PC-9 (cell line): ENCODE results near the gene KLF13. TPM values are rescaled to one million over a fixed set of nuclear protein-coding genes. Genes with fewer than 3 reads are reported as not detected.

Experiments
- BruUV-seq: library from RNA; stranded (reverse); fragments of 400-500 nt; replicated peaks from 2 replicates; lab custom pipeline; 2021; lab: Mats Ljungman, UMichigan
- CTCF ChIA-PET: fragments of 300-600 bp; sonication (Branson Sonifier 250); formaldehyde crosslinking; loops from one replicate; lab custom pipeline; 2022; ENCODE audit warnings: antibody characterized with exemption; lab: Charles Lee
- POLR2A ChIA-PET: fragments of 300-600 bp; sonication (Branson Sonifier 250); formaldehyde crosslinking; loops from one replicate; lab custom pipeline; 2022; ENCODE audit warnings: antibody characterized with exemption; ENCODE audit not compliant: unreplicated experiment; lab: Charles Lee
- DNase-seq, 2 experiments: peaks; one replicate each; pipeline versions ENCODE4 v3.0.0 to v3.0.0-alpha.2; 2015 to 2022; ENCODE audit warnings: mixed read lengths in 1 of 2
- H2AFZ ChIP-seq: fragments of 200-600 bp; sonication (generic); 2 replicates; pipeline ENCODE4 v1.8.1; 2017; ENCODE audit warnings: antibody characterized with exemption
- H3F3A ChIP-seq: fragments of 200-600 bp; sonication (generic); 2 replicates; pipeline ENCODE4 v1.8.1; 2017; ENCODE audit warnings: antibody characterized with exemption, mild to moderate bottlenecking, low read depth; ENCODE audit not compliant: insufficient read depth
- H3K27ac ChIP-seq: fragments of 200-600 bp; sonication (generic); 2 replicates; pipeline ENCODE4 v1.6.1; 2016; ENCODE audit warnings: mixed run types
- H3K27me3 ChIP-seq: fragments of 200-600 bp; sonication (generic); 2 replicates; pipeline ENCODE4 v1.6.1; 2016; ENCODE audit warnings: low read depth, mixed run types; ENCODE audit not compliant: insufficient read depth
- H3K36me3 ChIP-seq: fragments of 200-600 bp; sonication (generic); 2 replicates; pipeline ENCODE4 v1.6.1; 2016; ENCODE audit warnings: low read depth, mixed run types
- H3K4me1 ChIP-seq: fragments of 200-600 bp; sonication (generic); replicated peaks from 2 replicates; pipeline ENCODE4 v1.6.1; 2016; ENCODE audit warnings: mixed run types; ENCODE audit not compliant: insufficient read depth
- H3K4me2 ChIP-seq: fragments of 200-600 bp; sonication (generic); 2 replicates; pipeline ENCODE4 v1.6.1; 2017; ENCODE audit warnings: mixed run types
- H3K4me3 ChIP-seq: fragments of 200-600 bp; sonication (generic); 2 replicates; pipeline ENCODE4 v1.6.1; 2016; ENCODE audit warnings: mixed run types
- H3K79me2 ChIP-seq: fragments of 200-600 bp; sonication (generic); 2 replicates; pipeline ENCODE4 v1.6.1; 2017; ENCODE audit warnings: low read depth, mixed run types
- H3K9me2 ChIP-seq: fragments of 200-600 bp; sonication (generic); 2 replicates; pipeline ENCODE4 v1.8.1; 2017; ENCODE audit warnings: mild to moderate bottlenecking; ENCODE audit not compliant: insufficient read depth
- H3K9me3 ChIP-seq: fragments of 200-600 bp; sonication (generic); 2 replicates; pipeline ENCODE4 v1.8.1; 2016; ENCODE audit warnings: low read depth; ENCODE audit not compliant: insufficient read depth
- H4K20me1 ChIP-seq: fragments of 200-600 bp; sonication (generic); 2 replicates; pipeline ENCODE4 v1.8.1; 2017; ENCODE audit not compliant: insufficient read depth
- EZH2 ChIP-seq: fragments of 200-600 bp; sonication (generic); IDR thresholded peaks from 2 replicates; pipeline ENCODE4 v1.8.0; 2017; ENCODE audit warnings: antibody characterized with exemption, low read depth
- intact Hi-C: fragments of 100-400 bp; cut with micrococcal nuclease; formaldehyde crosslinking; loops from one replicate; pipeline ENCODE4 v1.10.0; 2022; ENCODE audit not compliant: unreplicated experiment
- total RNA-seq: library from RNA; stranded (reverse); gene quantifications from 2 replicates; pipeline ENCODE4 v1.2.3, GENCODE V29; 2021
- TF ChIP-seq, protein P1 (sequence below): fragments of 200-600 bp; sonication (generic); conservative IDR thresholded peaks from 2 replicates; pipeline ENCODE4 v1.6.1; 2017; ENCODE audit warnings: mixed run types, antibody characterized with exemption, mild to moderate bottlenecking, moderate library complexity

KLF13 gene
- total RNA-seq, 1 experiment from 2014 or later: 3.4 TPM

DNA sequence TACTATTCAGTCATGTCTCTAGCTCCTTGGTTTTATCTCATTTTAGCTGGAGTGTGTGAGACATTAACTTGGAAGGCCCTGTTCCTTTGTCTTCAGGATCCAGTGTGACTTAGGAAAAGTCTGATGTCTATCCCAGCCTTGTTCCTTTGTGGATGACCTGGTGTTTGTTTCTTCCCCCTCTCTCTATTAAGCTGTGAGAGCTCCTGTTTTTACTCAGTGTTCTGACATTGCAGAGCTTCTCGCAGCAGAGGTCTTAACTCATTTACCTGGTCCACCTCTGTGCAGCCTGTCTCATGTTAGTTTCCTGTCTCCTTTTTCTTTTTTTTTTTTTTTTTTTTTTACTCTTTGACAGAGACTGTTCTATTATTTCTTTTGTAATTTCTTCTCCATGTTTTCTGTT, 43.1 kb downstream of the KLF13 start:
- no peak overlapping the region for H3K4me2 ChIP-seq
- no peak for DNase-seq
- intact Hi-C loops: no loop called here
- no peak overlapping the region for H3K27ac ChIP-seq
- H3K4me3 ChIP-seq: no peak overlapping the region
- ChIA-PET CTCF (interaction anchor here (0.6 kb wide), 1 partner anchor 117 kb away, joined by 8 read pairs; no protein-coding TSS in a partner anchor), POLR2A (no interaction called here)
- no peaks in the 10 kb centered on the region for H3K4me1 ChIP-seq
- BruUV-seq: no TSS peak
- no peak for TF ChIP-seq EZH2
- TF ChIP-seq, protein P1, sequence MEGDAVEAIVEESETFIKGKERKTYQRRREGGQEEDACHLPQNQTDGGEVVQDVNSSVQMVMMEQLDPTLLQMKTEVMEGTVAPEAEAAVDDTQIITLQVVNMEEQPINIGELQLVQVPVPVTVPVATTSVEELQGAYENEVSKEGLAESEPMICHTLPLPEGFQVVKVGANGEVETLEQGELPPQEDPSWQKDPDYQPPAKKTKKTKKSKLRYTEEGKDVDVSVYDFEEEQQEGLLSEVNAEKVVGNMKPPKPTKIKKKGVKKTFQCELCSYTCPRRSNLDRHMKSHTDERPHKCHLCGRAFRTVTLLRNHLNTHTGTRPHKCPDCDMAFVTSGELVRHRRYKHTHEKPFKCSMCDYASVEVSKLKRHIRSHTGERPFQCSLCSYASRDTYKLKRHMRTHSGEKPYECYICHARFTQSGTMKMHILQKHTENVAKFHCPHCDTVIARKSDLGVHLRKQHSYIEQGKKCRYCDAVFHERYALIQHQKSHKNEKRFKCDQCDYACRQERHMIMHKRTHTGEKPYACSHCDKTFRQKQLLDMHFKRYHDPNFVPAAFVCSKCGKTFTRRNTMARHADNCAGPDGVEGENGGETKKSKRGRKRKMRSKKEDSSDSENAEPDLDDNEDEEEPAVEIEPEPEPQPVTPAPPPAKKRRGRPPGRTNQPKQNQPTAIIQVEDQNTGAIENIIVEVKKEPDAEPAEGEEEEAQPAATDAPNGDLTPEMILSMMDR: no peak
- H2AFZ ChIP-seq: no peak overlapping the region
- H4K20me1 ChIP-seq: no peaks in the 10 kb centered on the region
- peaks cover 51% of the 10 kb centered on the region; the same call in 1 of the 2 replicates for H3K27me3 ChIP-seq
- no peaks in the 10 kb centered on the region for H3K36me3 ChIP-seq
- H3K9me3 ChIP-seq: no peaks in the 10 kb centered on the region
- H3K79me2 ChIP-seq: no peaks in the 10 kb centered on the region
- H3F3A ChIP-seq: no peaks in the 10 kb centered on the region
- H3K9me2 ChIP-seq: no peaks in the 10 kb centered on the region

DNA sequence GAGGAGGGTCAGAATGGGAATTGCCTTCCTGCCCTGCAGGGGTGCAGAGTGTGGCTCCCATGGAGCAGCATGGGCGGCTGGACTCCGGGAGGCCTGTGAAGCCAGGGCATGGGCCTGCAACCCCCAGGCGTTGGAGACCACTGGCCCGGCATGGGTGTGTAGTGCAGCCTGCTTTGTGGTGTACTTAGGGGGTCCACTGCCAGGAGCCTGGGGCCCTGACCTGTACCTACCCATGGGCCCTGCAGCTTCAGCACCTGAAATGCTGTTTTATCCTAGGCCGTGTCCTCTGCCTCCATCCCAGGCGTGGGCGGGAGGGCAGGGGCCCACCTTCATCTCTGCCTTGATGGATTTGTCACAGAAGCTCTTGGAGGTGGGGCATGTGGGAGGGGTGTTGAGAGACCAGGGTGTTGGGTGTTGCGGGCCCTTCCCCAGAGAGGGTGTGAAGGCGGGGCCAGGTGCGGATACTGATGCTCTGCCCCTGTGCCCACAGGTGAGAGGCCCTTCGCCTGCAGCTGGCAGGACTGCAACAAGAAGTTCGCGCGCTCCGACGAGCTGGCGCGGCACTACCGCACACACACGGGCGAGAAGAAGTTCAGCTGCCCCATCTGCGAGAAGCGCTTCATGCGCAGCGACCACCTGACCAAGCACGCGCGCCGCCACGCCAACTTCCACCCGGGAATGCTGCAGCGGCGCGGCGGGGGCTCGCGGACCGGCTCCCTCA, 45.0 kb downstream of the KLF13 start:
- intact Hi-C loops: no loop called here
- POLR2A ChIA-PET: no interaction called here
- H2AFZ ChIP-seq: no peak overlapping the region

DNA sequence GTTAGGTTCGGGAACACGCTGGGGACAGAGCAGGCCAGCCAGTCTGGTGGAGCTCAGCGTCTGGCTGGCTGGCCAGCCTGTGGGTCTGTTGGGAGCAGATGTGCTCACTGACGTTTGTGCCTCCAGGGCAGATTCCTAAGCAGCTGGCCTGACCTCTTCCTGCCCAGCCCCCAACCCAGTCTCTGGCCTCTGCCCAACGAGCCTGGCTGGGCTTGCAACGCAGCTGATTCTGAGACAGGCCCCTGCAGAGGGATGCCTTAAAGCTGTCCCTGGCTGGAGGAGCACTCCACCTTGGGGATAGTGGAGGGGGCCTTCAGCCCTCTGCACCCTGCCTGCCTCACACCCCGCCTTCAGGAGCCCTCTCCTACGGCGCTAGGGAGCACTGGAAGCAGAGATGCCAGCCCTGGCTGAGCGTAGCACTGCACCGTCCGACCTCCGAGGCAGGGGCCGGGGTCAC, 46.0 kb downstream of the KLF13 start:
- H3K9me3 ChIP-seq: no peaks in the 10 kb centered on the region
- no peaks in the 10 kb centered on the region for H3F3A ChIP-seq
- no peaks in the 10 kb centered on the region for H4K20me1 ChIP-seq
- intact Hi-C loops: no loop called here
- H2AFZ ChIP-seq: no peak overlapping the region
- H3K4me1 ChIP-seq: no peaks in the 10 kb centered on the region
- no peak overlapping the region for H3K4me2 ChIP-seq
- peak in 1 of 2 experiments; percentile 10 for DNase-seq
- H3K27ac ChIP-seq: no peak overlapping the region
- ChIA-PET POLR2A (no interaction called here), CTCF (no interaction called here)
- peaks cover 55% of the 10 kb centered on the region; the same call in 1 of the 2 replicates for H3K27me3 ChIP-seq
- no TSS peak for BruUV-seq
- no peak overlapping the region for H3K4me3 ChIP-seq
- TF ChIP-seq, protein P1: no peak
- no peak for TF ChIP-seq EZH2
- H3K9me2 ChIP-seq: no peaks in the 10 kb centered on the region
- no peaks in the 10 kb centered on the region for H3K79me2 ChIP-seq
- H3K36me3 ChIP-seq: no peaks in the 10 kb centered on the region

More for the DNA sequence above, 45.0 kb downstream of the KLF13 start:
- no TSS peak for BruUV-seq
- Histone ChIP-seq H3K4me1 (no peaks in the 10 kb centered on the region), H4K20me1 (no peaks in the 10 kb centered on the region), H3K9me3 (no peaks in the 10 kb centered on the region), H3K9me2 (no peaks in the 10 kb centered on the region), H3K79me2 (no peaks in the 10 kb centered on the region), H3K4me3 (no peak overlapping the region), H3K36me3 (no peaks in the 10 kb centered on the region), H3F3A (no peaks in the 10 kb centered on the region), H3K27ac (no peak overlapping the region), H3K4me2 (no peak overlapping the region), H3K27me3 (peaks cover 57% of the 10 kb centered on the region; the same call in 1 of the 2 replicates)
- no peak for DNase-seq
- no peak for TF ChIP-seq EZH2
- TF ChIP-seq, protein P1: no peak
- CTCF ChIA-PET: no interaction called here
